SJSA1 (cell line): ENCODE results near the gene CHST9. TPM values are rescaled to one million over a fixed set of nuclear protein-coding genes. Genes with fewer than 3 reads are reported as not detected.
"Not testable (repeated sequence)": the region's sequence is repeated elsewhere in the genome, so short reads cannot be mapped to it uniquely, and the experiment has no call there.

Experiments used
- DNase-seq, 2 experiments: peaks; one replicate each; pipeline ENCODE4 v3.0.0-alpha.2; 2015 to 2020; ENCODE audit warnings: low spot score in 2 of 2, low read depth in 1 of 2
- H3K27ac ChIP-seq: fragments of 250-450 bp; sonication (Bioruptor Pico); 2 replicates; pipeline ENCODE4 v1.5.1; 2020; ENCODE audit warnings: mild to moderate bottlenecking, moderate library complexity
- H3K27me3 ChIP-seq: fragments of 250-450 bp; sonication (Bioruptor Pico); replicated peaks from 2 replicates; pipeline ENCODE4 v1.5.1; 2020; ENCODE audit warnings: mild to moderate bottlenecking, moderate library complexity
- H3K36me3 ChIP-seq: fragments of 250-450 bp; sonication (Bioruptor Pico); 2 replicates; pipeline ENCODE4 v1.5.1; 2020; ENCODE audit warnings: mild to moderate bottlenecking
- H3K4me1 ChIP-seq: fragments of 250-450 bp; sonication (Bioruptor Pico); replicated peaks from 2 replicates; pipeline ENCODE4 v1.6.1; 2021; ENCODE audit warnings: mild to moderate bottlenecking
- H3K4me3 ChIP-seq: fragments of 250-450 bp; sonication (Bioruptor Pico); 2 replicates; pipeline ENCODE4 v1.5.1; 2020; ENCODE audit warnings: mild to moderate bottlenecking
- H3K9me3 ChIP-seq: fragments of 250-450 bp; sonication (Bioruptor Pico); replicated peaks from 2 replicates; pipeline ENCODE4 v1.5.1; 2020; ENCODE audit warnings: mild to moderate bottlenecking
- total RNA-seq: library from RNA; depleted of rRNA; stranded (reverse); fragments of >200 nt; shearing (Covaris generic); gene quantifications from 2 replicates; pipeline ENCODE4 v1.2.3, GENCODE V29; 2014

CHST9 gene
- total RNA-seq, 1 experiment from 2014 or later, result not detected

GRCh38 chr18:26999797-27000196 lies 185.3 kb downstream of the CHST9 start:
- Histone ChIP-seq H3K9me3 (no peaks in the 10 kb centered on the region), H3K4me1 (no peaks in the 10 kb centered on the region), H3K27me3 (no peaks in the 10 kb centered on the region), H3K27ac (no peak overlapping the region), H3K36me3 (no peaks in the 10 kb centered on the region), H3K4me3 (no peak overlapping the region)
- DNase-seq, result no peak

GRCh38 chr18:26993568-26993967 lies 191.5 kb downstream of the CHST9 start:
- H3K27ac ChIP-seq, result no peak overlapping the region
- no peaks in the 10 kb centered on the region for H3K9me3 ChIP-seq
- no peaks in the 10 kb centered on the region for H3K27me3 ChIP-seq
- no peaks in the 10 kb centered on the region for H3K36me3 ChIP-seq
- no peak overlapping the region for H3K4me3 ChIP-seq
- no peaks in the 10 kb centered on the region for H3K4me1 ChIP-seq
- no peak for DNase-seq

GRCh38 chr18:26992926-26993325 lies 192.2 kb downstream of the CHST9 start:
- no peak overlapping the region for H3K27ac ChIP-seq
- no peaks in the 10 kb centered on the region for H3K4me1 ChIP-seq
- H3K9me3 ChIP-seq, result no peaks in the 10 kb centered on the region
- no peaks in the 10 kb centered on the region for H3K36me3 ChIP-seq
- H3K27me3 ChIP-seq, result no peaks in the 10 kb centered on the region
- no peak overlapping the region for H3K4me3 ChIP-seq
- no peak for DNase-seq

GRCh38 chr18:26989842-26990241 lies 195.3 kb downstream of the CHST9 start:
- Histone ChIP-seq H3K27me3 (no peaks in the 10 kb centered on the region), H3K36me3 (no peaks in the 10 kb centered on the region), H3K4me1 (no peaks in the 10 kb centered on the region), H3K4me3 (no peak overlapping the region), H3K9me3 (no peaks in the 10 kb centered on the region), H3K27ac (no peak overlapping the region)
- DNase-seq, result no peak

GRCh38 chr18:26981360-26982082 lies 203.6 kb downstream of the CHST9 start:
- DNase-seq, result no peak

GRCh38 chr18:26978812-26979341 lies 206.2 kb downstream of the CHST9 start:
- H3K9me3 ChIP-seq, result no peaks in the 10 kb centered on the region
- DNase-seq, result no peak
- H3K4me3 ChIP-seq, result no peak overlapping the region
- H3K4me1 ChIP-seq, result no peaks in the 10 kb centered on the region
- H3K27ac ChIP-seq, result no peak overlapping the region
- no peaks in the 10 kb centered on the region for H3K36me3 ChIP-seq
- no peaks in the 10 kb centered on the region for H3K27me3 ChIP-seq

More at GRCh38 chr18:26981360-26982082, 203.6 kb downstream of the CHST9 start:
- Histone ChIP-seq H3K4me3 (no peak overlapping the region), H3K27me3 (no peaks in the 10 kb centered on the region), H3K4me1 (no peaks in the 10 kb centered on the region), H3K9me3 (no peaks in the 10 kb centered on the region), H3K27ac (no peak overlapping the region), H3K36me3 (no peaks in the 10 kb centered on the region)

- Histone ChIP-seq H3K27ac (no peak overlapping the region), H3K4me3 (no peak overlapping the region), H3K36me3 (no peaks in the 10 kb centered on the region), H3K9me3 (no peaks in the 10 kb centered on the region), H3K4me1 (no peaks in the 10 kb centered on the region), H3K27me3 (no peaks in the 10 kb centered on the region)
- no peak for DNase-seq
These were observed 207.3 kb downstream of the CHST9 start for GRCh38 chr18:26977781-26978180.

GRCh38 chr18:26976206-26976605 lies 208.9 kb downstream of the CHST9 start:
- Histone ChIP-seq H3K27me3 (no peaks in the 10 kb centered on the region), H3K4me3 (no peak overlapping the region), H3K9me3 (no peaks in the 10 kb centered on the region), H3K27ac (no peak overlapping the region), H3K4me1 (no peaks in the 10 kb centered on the region), H3K36me3 (no peaks in the 10 kb centered on the region)
- DNase-seq, result no peak

GRCh38 chr18:26972549-26972948 lies 212.6 kb downstream of the CHST9 start:
- H3K36me3 ChIP-seq, H3K4me3 ChIP-seq, H3K27ac ChIP-seq, H3K4me1 ChIP-seq, H3K9me3 ChIP-seq, H3K27me3 ChIP-seq, DNase-seq: not testable (repeated sequence)

- Histone ChIP-seq H3K9me3 (no peaks in the 10 kb centered on the region), H3K4me1 (no peaks in the 10 kb centered on the region), H3K27me3 (no peaks in the 10 kb centered on the region), H3K27ac (no peak overlapping the region), H3K4me3 (no peak overlapping the region), H3K36me3 (no peaks in the 10 kb centered on the region)
- no peak for DNase-seq
These were observed 213.7 kb downstream of the CHST9 start for GRCh38 chr18:26971409-26971808.

GRCh38 chr18:26970637-26971036 lies 214.5 kb downstream of the CHST9 start:
- no peaks in the 10 kb centered on the region for H3K4me1 ChIP-seq
- H3K9me3 ChIP-seq, result no peaks in the 10 kb centered on the region
- H3K27ac ChIP-seq, result no peak overlapping the region
- no peaks in the 10 kb centered on the region for H3K36me3 ChIP-seq
- H3K27me3 ChIP-seq, result no peaks in the 10 kb centered on the region
- DNase-seq, result no peak
- H3K4me3 ChIP-seq, result no peak overlapping the region

- Histone ChIP-seq H3K27me3 (no peaks in the 10 kb centered on the region), H3K4me3 (no peak overlapping the region), H3K9me3 (no peaks in the 10 kb centered on the region), H3K36me3 (no peaks in the 10 kb centered on the region), H3K4me1 (no peaks in the 10 kb centered on the region), H3K27ac (no peak overlapping the region)
- DNase-seq, result no peak
These were observed 219.9 kb downstream of the CHST9 start for GRCh38 chr18:26965206-26965605.

GRCh38 chr18:26963292-26963691 lies 221.8 kb downstream of the CHST9 start:
- no peak overlapping the region for H3K4me3 ChIP-seq
- H3K27me3 ChIP-seq, result no peaks in the 10 kb centered on the region
- H3K27ac ChIP-seq, result no peak overlapping the region
- no peak for DNase-seq
- H3K36me3 ChIP-seq, result no peaks in the 10 kb centered on the region
- H3K9me3 ChIP-seq, result no peaks in the 10 kb centered on the region
- H3K4me1 ChIP-seq, result no peaks in the 10 kb centered on the region

- H3K27me3 ChIP-seq, result no peaks in the 10 kb centered on the region
- no peaks in the 10 kb centered on the region for H3K4me1 ChIP-seq
- no peaks in the 10 kb centered on the region for H3K36me3 ChIP-seq
- H3K4me3 ChIP-seq, result no peak overlapping the region
- no peak overlapping the region for H3K27ac ChIP-seq
- no peak for DNase-seq
- H3K9me3 ChIP-seq, result no peaks in the 10 kb centered on the region
These were observed 223.3 kb downstream of the CHST9 start for GRCh38 chr18:26961839-26962238.

GRCh38 chr18:26960911-26961310 lies 224.2 kb downstream of the CHST9 start:
- no peaks in the 10 kb centered on the region for H3K36me3 ChIP-seq
- no peak overlapping the region for H3K4me3 ChIP-seq
- no peaks in the 10 kb centered on the region for H3K4me1 ChIP-seq
- no peaks in the 10 kb centered on the region for H3K9me3 ChIP-seq
- DNase-seq, result no peak
- H3K27me3 ChIP-seq, result no peaks in the 10 kb centered on the region
- H3K27ac ChIP-seq, result no peak overlapping the region
